PC-9 (cell line): ENCODE measurements around the gene PRPF38B. TPM values are rescaled to one million over a fixed set of nuclear protein-coding genes. Genes with fewer than 3 reads are reported as not detected.

Experiments
- BruUV-seq: library from RNA; stranded (reverse); fragments of 400-500 nt; replicated peaks from 2 replicates; lab custom pipeline; 2021; lab: Mats Ljungman, UMichigan
- CTCF ChIA-PET: fragments of 300-600 bp; sonication (Branson Sonifier 250); formaldehyde crosslinking; loops from one replicate; lab custom pipeline; 2022; ENCODE audit warnings: antibody characterized with exemption; lab: Charles Lee
- POLR2A ChIA-PET: fragments of 300-600 bp; sonication (Branson Sonifier 250); formaldehyde crosslinking; loops from one replicate; lab custom pipeline; 2022; ENCODE audit warnings: antibody characterized with exemption; ENCODE audit not compliant: unreplicated experiment; lab: Charles Lee
- DNase-seq, 2 experiments: peaks; one replicate each; pipeline versions ENCODE4 v3.0.0 to v3.0.0-alpha.2; 2015 to 2022; ENCODE audit warnings: mixed read lengths in 1 of 2
- H2AFZ ChIP-seq: fragments of 200-600 bp; sonication (generic); 2 replicates; pipeline ENCODE4 v1.8.1; 2017; ENCODE audit warnings: antibody characterized with exemption
- H3F3A ChIP-seq: fragments of 200-600 bp; sonication (generic); 2 replicates; pipeline ENCODE4 v1.8.1; 2017; ENCODE audit warnings: antibody characterized with exemption, mild to moderate bottlenecking, low read depth; ENCODE audit not compliant: insufficient read depth
- H3K27ac ChIP-seq: fragments of 200-600 bp; sonication (generic); 2 replicates; pipeline ENCODE4 v1.6.1; 2016; ENCODE audit warnings: mixed run types
- H3K27me3 ChIP-seq: fragments of 200-600 bp; sonication (generic); 2 replicates; pipeline ENCODE4 v1.6.1; 2016; ENCODE audit warnings: low read depth, mixed run types; ENCODE audit not compliant: insufficient read depth
- H3K36me3 ChIP-seq: fragments of 200-600 bp; sonication (generic); 2 replicates; pipeline ENCODE4 v1.6.1; 2016; ENCODE audit warnings: low read depth, mixed run types
- H3K4me1 ChIP-seq: fragments of 200-600 bp; sonication (generic); replicated peaks from 2 replicates; pipeline ENCODE4 v1.6.1; 2016; ENCODE audit warnings: mixed run types; ENCODE audit not compliant: insufficient read depth
- H3K4me2 ChIP-seq: fragments of 200-600 bp; sonication (generic); 2 replicates; pipeline ENCODE4 v1.6.1; 2017; ENCODE audit warnings: mixed run types
- H3K4me3 ChIP-seq: fragments of 200-600 bp; sonication (generic); 2 replicates; pipeline ENCODE4 v1.6.1; 2016; ENCODE audit warnings: mixed run types
- H3K79me2 ChIP-seq: fragments of 200-600 bp; sonication (generic); 2 replicates; pipeline ENCODE4 v1.6.1; 2017; ENCODE audit warnings: low read depth, mixed run types
- H3K9me2 ChIP-seq: fragments of 200-600 bp; sonication (generic); 2 replicates; pipeline ENCODE4 v1.8.1; 2017; ENCODE audit warnings: mild to moderate bottlenecking; ENCODE audit not compliant: insufficient read depth
- H3K9me3 ChIP-seq: fragments of 200-600 bp; sonication (generic); 2 replicates; pipeline ENCODE4 v1.8.1; 2016; ENCODE audit warnings: low read depth; ENCODE audit not compliant: insufficient read depth
- H4K20me1 ChIP-seq: fragments of 200-600 bp; sonication (generic); 2 replicates; pipeline ENCODE4 v1.8.1; 2017; ENCODE audit not compliant: insufficient read depth
- EZH2 ChIP-seq: fragments of 200-600 bp; sonication (generic); IDR thresholded peaks from 2 replicates; pipeline ENCODE4 v1.8.0; 2017; ENCODE audit warnings: antibody characterized with exemption, low read depth
- intact Hi-C: fragments of 100-400 bp; cut with micrococcal nuclease; formaldehyde crosslinking; loops from one replicate; pipeline ENCODE4 v1.10.0; 2022; ENCODE audit not compliant: unreplicated experiment
- total RNA-seq: library from RNA; stranded (reverse); gene quantifications from 2 replicates; pipeline ENCODE4 v1.2.3, GENCODE V29; 2021
- TF ChIP-seq, protein P1 (sequence below): fragments of 200-600 bp; sonication (generic); conservative IDR thresholded peaks from 2 replicates; pipeline ENCODE4 v1.6.1; 2017; ENCODE audit warnings: mixed run types, antibody characterized with exemption, mild to moderate bottlenecking, moderate library complexity

The PRPF38B gene
- total RNA-seq, 1 experiment from 2014 or later = 48.9 TPM

DNA sequence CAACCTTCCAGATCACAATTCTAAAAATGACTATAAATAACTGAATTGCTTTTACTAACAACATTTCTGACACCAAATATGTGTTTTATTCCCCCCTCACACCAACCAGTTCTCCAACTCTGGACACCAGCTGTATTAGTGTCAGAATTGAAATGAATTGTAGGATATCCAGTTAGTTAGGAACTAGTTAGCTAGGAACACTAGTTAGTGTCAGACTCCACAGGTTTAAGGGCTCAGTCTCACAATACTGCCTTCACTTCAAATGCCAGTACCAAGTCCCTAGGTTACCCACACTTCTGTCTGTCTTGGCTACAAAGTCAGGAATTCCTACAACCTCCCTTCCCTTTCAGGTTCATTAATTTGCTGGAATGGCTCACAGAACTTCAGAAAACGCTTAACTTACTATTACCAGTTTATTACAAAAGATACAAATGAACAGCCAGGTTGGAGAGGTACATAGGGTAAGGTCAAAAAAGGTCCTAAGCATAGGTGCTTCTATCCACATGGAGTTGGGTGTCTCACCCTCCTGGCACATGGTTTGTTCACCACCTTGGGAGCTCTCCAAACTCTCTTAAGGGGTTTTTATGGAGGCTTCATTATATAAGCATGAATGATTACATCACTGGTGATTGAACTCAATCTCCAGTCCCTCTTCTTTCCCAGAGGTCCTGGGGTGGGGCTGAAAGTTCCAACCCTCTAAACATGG is 58.5 kb downstream of the PRPF38B start:
- POLR2A ChIA-PET = no interaction called here

More for the DNA sequence above, 58.5 kb downstream of the PRPF38B start:
- H3K79me2 ChIP-seq = peaks cover 32% of the 10 kb centered on the region
- TF ChIP-seq, protein P1, sequence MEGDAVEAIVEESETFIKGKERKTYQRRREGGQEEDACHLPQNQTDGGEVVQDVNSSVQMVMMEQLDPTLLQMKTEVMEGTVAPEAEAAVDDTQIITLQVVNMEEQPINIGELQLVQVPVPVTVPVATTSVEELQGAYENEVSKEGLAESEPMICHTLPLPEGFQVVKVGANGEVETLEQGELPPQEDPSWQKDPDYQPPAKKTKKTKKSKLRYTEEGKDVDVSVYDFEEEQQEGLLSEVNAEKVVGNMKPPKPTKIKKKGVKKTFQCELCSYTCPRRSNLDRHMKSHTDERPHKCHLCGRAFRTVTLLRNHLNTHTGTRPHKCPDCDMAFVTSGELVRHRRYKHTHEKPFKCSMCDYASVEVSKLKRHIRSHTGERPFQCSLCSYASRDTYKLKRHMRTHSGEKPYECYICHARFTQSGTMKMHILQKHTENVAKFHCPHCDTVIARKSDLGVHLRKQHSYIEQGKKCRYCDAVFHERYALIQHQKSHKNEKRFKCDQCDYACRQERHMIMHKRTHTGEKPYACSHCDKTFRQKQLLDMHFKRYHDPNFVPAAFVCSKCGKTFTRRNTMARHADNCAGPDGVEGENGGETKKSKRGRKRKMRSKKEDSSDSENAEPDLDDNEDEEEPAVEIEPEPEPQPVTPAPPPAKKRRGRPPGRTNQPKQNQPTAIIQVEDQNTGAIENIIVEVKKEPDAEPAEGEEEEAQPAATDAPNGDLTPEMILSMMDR = no peak
- no peak for TF ChIP-seq EZH2
- intact Hi-C loops = no loop called here
- BruUV-seq = no TSS peak
- no peak for DNase-seq
- CTCF ChIA-PET = no interaction called here
- H3K27me3 ChIP-seq = no peaks in the 10 kb centered on the region
- H3K36me3 ChIP-seq = peaks cover 26% of the 10 kb centered on the region
- H3F3A ChIP-seq = peaks cover 8% of the 10 kb centered on the region
- H2AFZ ChIP-seq = no peak overlapping the region
- no peaks in the 10 kb centered on the region; the same call in 1 of the 2 replicates for H4K20me1 ChIP-seq
- no peaks in the 10 kb centered on the region for H3K9me3 ChIP-seq
- no peak overlapping the region for H3K4me3 ChIP-seq
- no peak overlapping the region for H3K27ac ChIP-seq
- H3K4me1 ChIP-seq = peaks cover 13% of the 10 kb centered on the region
- no peaks in the 10 kb centered on the region for H3K9me2 ChIP-seq
- no peak overlapping the region for H3K4me2 ChIP-seq

Other genes with a start within 250 kb of the PRPF38B start
- 0.94 TPM in 1 of 2 replicates, not detected in the other for gene NBPF6, start 242.0 kb upstream of the PRPF38B start, total RNA-seq
- gene EEIG2, start 132.2 kb upstream of the PRPF38B start, total RNA-seq = 31.6 and 31.9 TPM in 2 replicates
- gene HENMT1, start 31.2 kb upstream of the PRPF38B start, total RNA-seq = 17.9 and 21.5 TPM in 2 replicates
- 0.20 TPM in 1 of 2 replicates, not detected in the other for gene FNDC7, start 20.6 kb downstream of the PRPF38B start, total RNA-seq
- 31.8 and 37.0 TPM in 2 replicates for gene STXBP3, start 54.4 kb downstream of the PRPF38B start, total RNA-seq
- gene AKNAD1, start 164.8 kb downstream of the PRPF38B start, total RNA-seq = not detected in 2 replicates
- 51.5 and 51.7 TPM in 2 replicates for gene GPSM2, start 184.7 kb downstream of the PRPF38B start, total RNA-seq